HL-60/S4 treated with retinoic acid at 250 ng/mL for 4 days and 3 days (cell line): Measurements from ENCODE around the gene FBXO3.

Experiments used
- in situ Hi-C: fragments of 300-500 bp; cut with MboI; formaldehyde crosslinking; loops from 2 replicates; pipeline ENCODE4 v1.7.0; 2022; ENCODE audit warnings: low sequenced_read_pairs

FBXO3 gene

DNA sequence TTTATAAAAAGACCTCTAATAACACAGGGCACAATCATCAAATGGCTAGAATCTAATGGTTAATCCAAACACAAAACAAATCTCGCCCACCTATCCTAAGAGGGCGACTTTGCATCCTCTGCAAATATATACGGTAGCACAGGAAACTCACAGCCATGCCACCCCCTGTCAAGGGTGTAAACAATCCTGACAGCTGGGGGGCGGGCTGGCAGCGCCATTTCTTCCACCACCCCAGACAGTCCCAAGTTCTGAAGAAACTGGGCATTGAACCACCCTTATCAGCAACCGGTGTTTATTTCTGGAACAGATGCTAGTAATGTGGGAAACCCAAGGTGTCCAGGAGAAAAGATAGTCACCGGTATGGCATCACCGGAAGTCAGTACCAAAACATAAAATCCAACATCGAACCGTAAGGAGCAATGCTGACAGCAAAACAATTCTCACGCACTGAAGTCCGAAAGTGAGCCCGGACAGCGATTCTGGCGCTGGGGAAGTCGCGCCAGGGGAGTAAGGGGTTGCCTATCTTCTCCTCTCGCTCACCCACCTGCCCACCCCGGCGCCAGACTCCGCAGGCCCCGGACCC is 825 bp downstream of the FBXO3 start:
- in situ Hi-C loops, result no loop called here

DNA sequence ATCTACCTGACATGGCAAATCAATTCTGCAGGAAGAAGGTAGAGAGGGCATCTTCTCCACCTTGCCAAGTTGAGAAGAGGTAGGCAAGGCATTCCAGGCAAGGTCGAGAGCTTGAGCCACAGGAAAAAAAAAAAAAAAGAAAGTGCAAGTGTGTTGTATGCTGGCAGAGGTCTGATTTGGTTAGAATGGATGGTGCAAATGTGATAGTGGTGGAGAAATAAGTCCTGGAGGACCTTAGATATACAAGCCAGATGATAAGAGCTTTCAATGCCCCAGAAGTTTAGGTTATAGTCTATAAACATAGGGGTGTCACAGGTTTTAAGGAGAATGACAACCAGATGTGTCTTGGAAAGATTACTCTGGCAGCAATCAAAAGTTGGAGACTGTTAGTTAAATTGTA is 1.4 kb downstream of the FBXO3 start:
- in situ Hi-C loops, result no loop called here

DNA sequence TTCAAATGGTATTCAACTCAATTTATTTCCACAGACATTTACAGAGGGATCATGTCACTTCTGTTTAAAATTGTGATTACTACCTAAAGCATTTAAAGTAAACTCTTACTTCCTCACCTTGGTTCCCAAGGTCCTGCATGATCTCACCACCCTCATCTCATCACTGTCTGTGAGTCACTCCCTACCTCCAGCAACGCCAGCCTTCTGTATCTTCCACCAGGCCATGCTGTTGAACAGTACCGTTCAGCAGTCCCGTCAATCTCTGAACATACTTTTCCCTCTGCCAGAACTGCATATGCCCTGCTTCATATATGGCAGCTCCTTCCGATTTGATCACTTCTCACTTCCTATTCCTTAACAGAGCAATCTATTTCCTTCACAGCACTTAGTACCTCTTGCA is 2.0 kb downstream of the FBXO3 start:
- in situ Hi-C loops, result no loop called here

- in situ Hi-C loops, result no loop called here
Observed at GRCh38 chr11:33770236-33770635, 4.1 kb downstream of the FBXO3 start.

GRCh38 chr11:33769542-33769941 is 4.8 kb downstream of the FBXO3 start:
- in situ Hi-C loops, result no loop called here

GRCh38 chr11:33767624-33768023 is 6.7 kb downstream of the FBXO3 start:
- in situ Hi-C loops, result no loop called here

DNA sequence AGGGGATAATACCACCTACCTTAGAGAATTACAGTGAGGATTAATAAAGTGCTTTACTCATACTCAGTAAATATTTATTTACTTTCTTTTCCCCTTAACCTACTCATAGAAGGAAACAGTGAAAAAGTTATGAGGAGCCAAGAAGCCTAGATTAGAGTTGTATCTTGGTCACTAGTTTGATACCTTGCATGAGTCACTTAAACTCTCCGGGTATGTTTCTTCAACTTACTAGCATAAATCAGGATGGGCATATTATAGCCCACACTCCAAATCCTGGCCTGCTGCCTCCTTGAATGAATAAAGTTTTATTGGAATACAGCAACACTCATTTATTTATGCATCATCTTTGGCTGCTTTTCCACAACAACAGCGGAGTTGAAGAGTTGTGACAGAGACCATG is 8.2 kb downstream of the FBXO3 start:
- in situ Hi-C loops, result no loop called here

- in situ Hi-C loops, result no loop called here
Observed at GRCh38 chr11:33761471-33761870, 12.8 kb downstream of the FBXO3 start.

- in situ Hi-C loops, result no loop called here
Observed at GRCh38 chr11:33753304-33753967, 20.9 kb downstream of the FBXO3 start.

- in situ Hi-C loops, result no loop called here
Observed at GRCh38 chr11:33751878-33752277, 22.4 kb downstream of the FBXO3 start.

GRCh38 chr11:33747979-33748378 is 26.3 kb downstream of the FBXO3 start:
- in situ Hi-C loops, result loop anchor here (25.0 kb wide), 1 partner anchor 386 kb away; no protein-coding TSS in a partner anchor

DNA sequence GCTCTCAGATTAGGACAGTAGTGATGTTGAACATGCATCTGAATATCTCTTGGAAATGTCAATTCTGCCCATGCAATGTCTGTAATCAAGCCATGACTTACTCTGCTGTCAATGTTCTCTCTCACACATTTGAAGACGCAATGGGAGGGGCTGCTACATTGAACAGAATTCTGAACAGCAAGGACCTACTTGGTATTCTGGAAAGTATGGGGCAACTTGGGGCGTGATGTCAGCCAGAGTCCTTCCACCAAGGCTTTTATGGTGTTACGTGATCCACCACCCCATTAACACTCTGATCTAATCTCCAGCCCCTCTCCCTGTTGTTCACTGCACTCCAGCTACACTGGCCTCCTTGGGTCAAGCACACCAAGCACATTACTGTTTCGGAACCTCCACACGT is 31.0 kb downstream of the FBXO3 start:
- in situ Hi-C loops, result loop anchor here (25.0 kb wide), 1 partner anchor 381 kb away; no protein-coding TSS in a partner anchor

DNA sequence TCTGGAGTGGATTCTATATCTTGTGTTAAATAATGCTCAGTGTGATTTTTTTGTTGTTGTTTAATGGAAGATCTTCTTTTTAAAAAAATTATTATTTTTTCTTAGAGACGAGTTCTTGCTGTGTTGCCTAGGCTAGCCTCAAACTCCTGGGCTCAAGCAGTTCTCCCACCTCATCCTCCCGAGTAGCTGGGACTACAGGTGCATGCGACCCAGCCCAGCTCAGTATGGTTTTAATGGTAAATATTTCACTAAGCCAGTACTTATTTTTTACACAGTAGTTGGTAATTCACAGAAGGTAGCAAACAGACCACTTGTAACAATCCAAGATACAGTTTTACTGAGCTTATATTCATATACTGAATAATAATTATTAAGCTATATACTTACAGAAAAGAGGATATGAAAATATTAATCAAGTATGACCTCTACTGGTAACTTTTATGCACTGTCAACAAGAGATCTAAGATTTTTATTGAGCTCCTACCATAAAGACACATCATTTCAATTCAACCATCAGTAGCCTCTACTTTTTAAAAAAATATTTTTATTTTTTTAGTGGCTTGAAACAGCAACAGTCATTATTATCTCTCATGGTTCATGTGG is 32.0 kb downstream of the FBXO3 start:
- in situ Hi-C loops, result loop anchor here (25.0 kb wide), 1 partner anchor 380 kb away; no protein-coding TSS in a partner anchor

GRCh38 chr11:33741806-33742205 is 32.5 kb downstream of the FBXO3 start:
- in situ Hi-C loops, result loop anchor here (25.0 kb wide), 1 partner anchor 380 kb away; no protein-coding TSS in a partner anchor

- in situ Hi-C loops, result loop anchor here (25.0 kb wide), 1 partner anchor 375 kb away; no protein-coding TSS in a partner anchor
Observed at GRCh38 chr11:33737362-33737821, 36.9 kb downstream of the FBXO3 start.

DNA sequence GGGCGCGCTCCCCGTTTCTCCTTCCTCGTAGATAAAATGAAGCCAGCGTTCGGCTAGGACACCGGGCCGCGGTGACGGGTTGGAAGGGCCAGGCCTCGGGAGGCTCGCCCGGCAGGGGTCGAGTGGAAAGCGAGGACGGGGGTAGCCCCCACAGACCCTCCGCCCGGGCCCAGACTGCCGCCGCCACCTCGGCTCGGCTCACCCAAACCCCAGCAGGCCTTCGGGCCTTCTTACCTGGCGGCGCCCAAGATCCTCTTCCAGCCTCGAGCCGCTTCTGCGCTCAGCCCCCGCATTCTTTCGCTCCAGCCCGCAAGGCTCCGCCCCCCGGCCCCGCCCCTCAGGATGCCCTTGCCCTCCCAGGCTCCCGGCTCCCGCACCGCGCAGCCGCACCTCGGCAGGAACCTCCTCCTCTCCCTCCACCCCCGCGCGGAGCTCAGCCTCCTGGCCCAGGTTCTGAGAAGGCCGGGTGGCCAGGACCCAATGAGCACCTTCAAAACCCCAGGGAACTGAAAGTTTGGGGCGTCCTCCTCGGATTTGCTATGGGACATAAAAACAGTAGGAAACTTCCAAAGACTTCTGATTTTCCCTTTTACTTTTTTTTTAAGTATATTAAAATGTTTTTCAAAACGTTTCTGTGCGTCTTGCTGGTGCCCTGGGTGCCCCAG is 38.0 kb downstream of the FBXO3 start, which contains the start of gene CD59:
Gene CD59, minus strand, starts transcription at position 276 of the 665 bp plus-strand sequence. CDS start 13,978 bp downstream, outside the sequence.
- in situ Hi-C loops, result loop anchor here (25.0 kb wide), 1 partner anchor 374 kb away; no protein-coding TSS in a partner anchor

DNA sequence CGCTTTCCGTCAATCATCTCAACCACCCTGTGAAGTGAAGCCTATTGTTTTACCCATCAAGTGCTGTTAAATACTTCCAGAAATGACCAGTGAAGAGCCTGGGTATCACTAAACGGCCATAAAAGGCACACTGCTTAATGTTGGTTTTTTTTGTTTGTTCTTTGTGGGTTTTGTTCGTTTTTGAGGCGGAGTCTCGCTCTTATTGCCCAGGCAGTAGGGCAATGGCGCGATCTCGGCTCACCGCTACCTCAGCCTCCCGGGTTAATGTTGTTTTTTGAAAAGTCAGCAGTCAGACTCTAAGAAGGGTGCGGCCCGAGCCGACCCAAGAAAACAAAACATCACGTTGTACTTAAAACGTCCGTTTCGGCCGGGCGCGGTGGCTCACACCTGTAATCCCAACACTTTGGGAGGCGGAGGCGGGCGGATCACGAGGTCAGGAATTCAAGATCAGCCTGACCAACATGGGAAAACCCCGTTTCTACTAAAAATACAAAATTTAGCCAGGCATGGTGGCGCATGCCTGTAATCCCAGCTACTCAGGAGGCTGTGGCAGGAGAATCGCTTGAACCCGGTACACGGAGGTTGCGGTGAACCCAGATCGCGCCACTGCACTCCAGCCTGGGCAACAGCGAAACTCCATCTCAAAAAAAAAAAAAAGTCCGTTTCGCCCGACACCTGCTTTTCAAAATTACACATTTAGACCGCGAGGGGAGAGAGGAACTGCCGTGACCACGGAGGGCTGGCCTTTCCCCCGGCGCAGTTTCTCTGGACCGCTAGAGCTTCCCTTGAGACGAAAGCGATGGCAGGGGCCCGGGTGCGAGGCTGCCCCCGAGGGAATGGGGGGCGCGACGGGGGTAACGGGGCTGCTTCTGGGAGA is 38.8 kb downstream of the FBXO3 start:
- in situ Hi-C loops, result loop anchor here (25.0 kb wide), 1 partner anchor 373 kb away; no protein-coding TSS in a partner anchor

- in situ Hi-C loops, result loop anchor here (25.0 kb wide), 1 partner anchor 372 kb away; no protein-coding TSS in a partner anchor
Observed at GRCh38 chr11:33734441-33735270, 39.7 kb downstream of the FBXO3 start.

DNA sequence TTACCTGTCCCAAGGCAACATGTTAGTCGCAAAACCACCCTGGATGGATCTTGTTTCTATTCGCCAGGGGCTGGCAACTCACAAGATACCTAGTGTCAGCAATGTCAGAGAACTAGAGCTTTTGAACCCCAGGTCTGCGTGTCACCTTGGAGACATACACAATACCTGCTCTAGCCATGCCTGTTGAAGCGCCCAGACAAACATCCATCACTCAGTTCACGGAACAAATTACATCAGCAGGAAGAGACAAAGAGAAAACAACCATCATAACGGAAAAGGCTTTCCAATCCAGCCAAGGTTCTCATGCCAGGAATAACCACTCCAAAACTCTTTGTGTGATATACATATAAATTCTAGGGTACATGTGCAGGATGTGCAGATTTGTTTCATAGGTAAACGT is 40.3 kb downstream of the FBXO3 start:
- in situ Hi-C loops, result loop anchor here (25.0 kb wide), 1 partner anchor 372 kb away; no protein-coding TSS in a partner anchor
